Activated naive CD8-positive, alpha-beta T cell treated with anti-CD3 and anti-CD28 coated beads for 36 hours (primary cell): Measurements from ENCODE around the gene C11orf21. TPM values are rescaled to one million over a fixed set of nuclear protein-coding genes. Genes with fewer than 3 reads are reported as not detected.
A peak's percentile ranks its signal among the peaks of the same experiment; 100 is the strongest.
"Not testable (repeated sequence)": the region's sequence is repeated elsewhere in the genome, so short reads cannot be mapped to it uniquely, and the experiment has no call there.

ENCODE experiments used
- DNase-seq: peaks from one replicate; pipeline ENCODE4 v3.0.0; 2021
- H3K27ac Mint-ChIP-seq: one replicate; pipeline ENCODE4 v1.8.0; 2022; ENCODE audit warnings: mild to moderate bottlenecking, moderate library complexity, mixed read lengths
- H3K27me3 Mint-ChIP-seq: one replicate; pipeline ENCODE4 v1.8.0; 2022; ENCODE audit warnings: mild to moderate bottlenecking, mixed read lengths
- H3K36me3 Mint-ChIP-seq: one replicate; pipeline ENCODE4 v1.8.0; 2021; ENCODE audit warnings: mild to moderate bottlenecking, mixed read lengths
- H3K4me1 Mint-ChIP-seq: one replicate; pipeline ENCODE4 v1.8.0; 2021; ENCODE audit warnings: mixed read lengths
- H3K4me3 Mint-ChIP-seq: one replicate; pipeline ENCODE4 v1.8.0; 2022; ENCODE audit warnings: mild to moderate bottlenecking, moderate library complexity, mixed read lengths
- H3K9me3 Mint-ChIP-seq: one replicate; pipeline ENCODE4 v1.8.0; 2022; ENCODE audit warnings: mixed read lengths
- total RNA-seq, 2 experiments: library from RNA; stranded (reverse); gene quantifications; one replicate each; pipeline ENCODE4 v1.2.3, GENCODE V29; 2021

The C11orf21 gene
- total RNA-seq, result 1 to 10 TPM; 2.5 to 2.6 TPM

DNA sequence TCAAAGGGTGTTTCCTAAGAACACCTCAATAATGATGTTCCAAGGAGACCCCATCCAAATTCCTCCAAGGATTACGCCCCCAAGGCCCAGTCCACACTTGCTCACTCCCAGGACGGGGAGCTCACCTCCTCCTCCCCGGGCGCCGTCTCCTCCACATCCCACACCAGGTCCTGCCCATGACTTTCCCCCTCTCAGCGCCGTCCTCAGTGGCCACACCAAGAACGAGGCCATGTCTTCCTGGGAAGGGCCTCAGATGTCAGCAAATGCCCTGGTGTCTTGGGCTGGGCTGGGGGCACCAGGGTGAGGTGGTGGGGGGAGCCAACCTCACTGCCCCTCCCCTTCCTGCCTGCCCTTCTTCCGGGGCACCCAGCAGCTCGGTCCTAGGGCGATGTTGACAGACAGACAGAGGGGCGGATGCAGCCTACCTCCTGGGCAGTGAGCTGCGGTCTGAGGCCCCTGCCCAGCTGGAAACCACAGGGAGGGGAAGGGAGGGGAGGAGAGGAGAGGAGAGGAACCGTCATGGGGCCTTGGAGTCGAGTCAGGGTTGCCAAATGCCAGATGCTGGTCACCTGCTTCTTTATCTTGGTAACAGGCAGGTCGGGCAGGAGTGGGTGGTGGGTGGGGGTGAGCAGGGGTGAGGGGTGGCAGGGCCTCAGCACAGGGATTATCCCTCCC lies at the start of gene C11orf21, which contains the start of gene TSPAN32:
C11orf21 (minus strand) TSS at position 288 of the 675 bp plus-strand sequence; CDS start at position 178, 110 bp downstream.
TSPAN32 (plus strand) TSS at position 383 of the 675 bp plus-strand sequence; CDS start at position 520, 137 bp downstream.
- Mint-ChIP-seq H3K36me3 (no peaks in the 10 kb centered on the region), H3K27ac (peak within 1 kb of the TSS; percentile 91), H3K4me3 (peak within 1 kb of the TSS; percentile 86), H3K27me3 (no peaks in the 10 kb centered on the region), H3K9me3 (no peaks in the 10 kb centered on the region), H3K4me1 (peaks cover 54% of the 10 kb centered on the region)
- peak; percentile 67 for DNase-seq

DNA sequence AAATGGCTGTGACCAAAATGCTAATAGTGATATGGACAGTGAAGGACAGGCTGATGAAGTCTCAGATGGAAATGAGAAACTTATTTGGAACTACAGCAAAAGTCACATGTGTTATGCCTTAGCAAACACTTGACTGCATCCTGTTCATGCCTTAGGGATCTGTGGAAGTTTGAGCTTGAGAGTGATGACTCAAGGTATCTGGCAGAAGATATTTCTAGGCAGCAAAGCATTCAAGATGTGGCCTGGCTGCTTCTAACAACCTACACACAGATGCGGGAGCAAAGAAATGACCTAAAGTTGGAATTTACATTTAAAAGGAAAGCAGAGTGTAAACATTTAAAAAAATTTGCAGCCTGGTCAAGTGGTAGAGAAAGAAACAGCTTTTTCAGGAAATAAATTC lies 47.3 kb upstream of the C11orf21 start:
- no peak overlapping the region for H3K4me3 Mint-ChIP-seq

GRCh38 chr11:2347308-2347830 lies 45.7 kb upstream of the C11orf21 start:
- Mint-ChIP-seq H3K36me3 (peaks cover 1% of the 10 kb centered on the region), H3K9me3 (peaks cover 11% of the 10 kb centered on the region), H3K27me3 (no peaks in the 10 kb centered on the region), H3K4me1 (no peaks in the 10 kb centered on the region), H3K27ac (no peak overlapping the region), H3K4me3 (no peak overlapping the region)
- no peak for DNase-seq

More for the DNA sequence above, 47.3 kb upstream of the C11orf21 start:
- Mint-ChIP-seq H3K27me3 (no peaks in the 10 kb centered on the region), H3K27ac (no peak overlapping the region), H3K36me3 (peaks cover 1% of the 10 kb centered on the region), H3K9me3 (peaks cover 8% of the 10 kb centered on the region), H3K4me1 (no peaks in the 10 kb centered on the region)
- no peak for DNase-seq

GRCh38 chr11:2346586-2347307 lies 45.0 kb upstream of the C11orf21 start:
- no peak overlapping the region for H3K27ac Mint-ChIP-seq
- no peaks in the 10 kb centered on the region for H3K4me1 Mint-ChIP-seq
- peaks cover 12% of the 10 kb centered on the region for H3K9me3 Mint-ChIP-seq
- H3K36me3 Mint-ChIP-seq, result peaks cover 1% of the 10 kb centered on the region
- no peak for DNase-seq
- no peak overlapping the region for H3K4me3 Mint-ChIP-seq
- H3K27me3 Mint-ChIP-seq, result no peaks in the 10 kb centered on the region

- Mint-ChIP-seq H3K4me3 (no peak overlapping the region), H3K27ac (no peak overlapping the region), H3K27me3 (no peaks in the 10 kb centered on the region), H3K4me1 (no peaks in the 10 kb centered on the region), H3K36me3 (peaks cover 1% of the 10 kb centered on the region), H3K9me3 (peaks cover 12% of the 10 kb centered on the region)
- no peak for DNase-seq
Measured at GRCh38 chr11:2346014-2346413, 44.3 kb upstream of the C11orf21 start.

DNA sequence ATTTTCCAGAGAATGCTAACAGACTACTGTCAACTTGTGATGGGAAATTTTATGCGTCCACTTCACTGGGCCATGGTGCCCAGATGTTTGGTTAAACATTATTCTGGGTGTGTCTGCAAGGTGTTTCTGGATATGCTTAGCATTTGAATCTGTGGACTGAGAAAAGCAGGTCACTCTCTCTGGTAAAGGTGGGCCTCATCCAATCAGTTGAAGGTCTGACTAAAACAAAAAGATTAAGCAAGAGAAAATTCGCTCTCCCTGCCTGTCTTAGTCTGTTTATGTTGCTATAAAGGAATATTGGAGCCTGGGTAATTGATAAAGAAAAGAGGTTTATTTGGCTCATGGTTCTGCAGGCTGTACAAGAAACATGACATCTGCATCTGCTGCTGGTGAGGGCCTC lies 43.3 kb upstream of the C11orf21 start:
- no peaks in the 10 kb centered on the region for H3K4me1 Mint-ChIP-seq
- H3K27me3 Mint-ChIP-seq, result no peaks in the 10 kb centered on the region
- peaks cover 12% of the 10 kb centered on the region for H3K9me3 Mint-ChIP-seq
- no peak overlapping the region for H3K4me3 Mint-ChIP-seq
- peaks cover 1% of the 10 kb centered on the region for H3K36me3 Mint-ChIP-seq
- no peak for DNase-seq
- no peak overlapping the region for H3K27ac Mint-ChIP-seq

DNA sequence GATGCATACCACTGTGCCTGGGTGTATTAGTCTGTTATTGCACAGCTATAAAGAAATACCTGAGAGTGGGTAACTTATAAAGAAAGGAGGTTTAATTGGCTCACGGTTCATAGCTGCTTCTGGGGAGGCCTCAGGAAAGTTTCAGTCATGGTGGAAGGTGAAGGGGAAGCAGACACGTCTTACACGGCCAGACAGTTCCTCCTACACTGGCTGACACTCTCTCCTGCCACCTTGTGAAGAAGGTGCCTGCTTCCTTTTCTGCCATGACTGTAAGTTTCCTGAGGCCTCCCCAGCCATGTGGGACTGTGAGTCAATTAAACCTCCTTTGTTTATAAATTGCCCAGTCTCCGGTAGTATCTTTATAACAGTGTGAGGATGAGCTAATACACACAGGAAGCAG lies 41.8 kb upstream of the C11orf21 start:
- no peak for DNase-seq
- no peak overlapping the region for H3K4me3 Mint-ChIP-seq
- no peak overlapping the region for H3K27ac Mint-ChIP-seq
- no peaks in the 10 kb centered on the region for H3K4me1 Mint-ChIP-seq
- H3K36me3 Mint-ChIP-seq, result no peaks in the 10 kb centered on the region
- peaks cover 4% of the 10 kb centered on the region for H3K27me3 Mint-ChIP-seq
- H3K9me3 Mint-ChIP-seq, result peaks cover 5% of the 10 kb centered on the region

- Mint-ChIP-seq H3K27ac (no peak overlapping the region), H3K27me3 (peaks cover 8% of the 10 kb centered on the region), H3K4me3 (no peak overlapping the region), H3K9me3 (peaks cover 3% of the 10 kb centered on the region), H3K4me1 (no peaks in the 10 kb centered on the region), H3K36me3 (no peaks in the 10 kb centered on the region)
- DNase-seq, result no peak
Measured at GRCh38 chr11:2342981-2343380, 41.3 kb upstream of the C11orf21 start.

GRCh38 chr11:2342557-2342956 lies 40.8 kb upstream of the C11orf21 start:
- peaks cover 3% of the 10 kb centered on the region for H3K9me3 Mint-ChIP-seq
- H3K27ac Mint-ChIP-seq, result no peak overlapping the region
- H3K36me3 Mint-ChIP-seq, result no peaks in the 10 kb centered on the region
- H3K4me1 Mint-ChIP-seq, result no peaks in the 10 kb centered on the region
- H3K4me3 Mint-ChIP-seq, result no peak overlapping the region
- DNase-seq, result no peak
- peaks cover 12% of the 10 kb centered on the region for H3K27me3 Mint-ChIP-seq

- H3K4me1 Mint-ChIP-seq, H3K36me3 Mint-ChIP-seq, H3K27ac Mint-ChIP-seq, H3K9me3 Mint-ChIP-seq, H3K4me3 Mint-ChIP-seq, DNase-seq: not testable (repeated sequence)
- peaks cover 26% of the 10 kb centered on the region for H3K27me3 Mint-ChIP-seq
Measured at GRCh38 chr11:2338760-2339159, 37.0 kb upstream of the C11orf21 start.

DNA sequence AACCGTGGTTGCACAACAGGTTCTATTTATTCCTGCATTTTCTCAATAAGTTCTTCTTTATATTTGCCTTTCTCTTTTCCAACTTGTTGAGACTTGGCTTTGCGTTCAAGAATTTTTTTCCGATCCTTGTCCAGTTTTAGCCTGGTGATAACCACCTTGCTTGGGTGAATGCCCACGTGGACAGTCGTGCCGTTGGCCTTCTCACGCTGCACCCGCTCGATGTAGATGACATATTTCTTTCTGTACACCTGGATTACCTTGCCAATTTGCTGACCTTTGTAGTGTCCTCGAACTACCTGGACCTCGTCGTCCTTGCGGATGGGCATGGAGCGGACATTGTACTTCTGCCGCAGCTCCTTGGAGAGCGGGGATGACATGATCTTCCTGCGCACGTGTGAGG lies 33.6 kb upstream of the C11orf21 start:
- H3K36me3 Mint-ChIP-seq, H3K4me3 Mint-ChIP-seq, H3K4me1 Mint-ChIP-seq, DNase-seq, H3K27ac Mint-ChIP-seq, H3K9me3 Mint-ChIP-seq: not testable (repeated sequence)
- H3K27me3 Mint-ChIP-seq, result peaks cover 35% of the 10 kb centered on the region

GRCh38 chr11:2333486-2334205 lies 31.9 kb upstream of the C11orf21 start:
- not testable (repeated sequence) for DNase-seq, H3K27ac Mint-ChIP-seq, H3K9me3 Mint-ChIP-seq, H3K36me3 Mint-ChIP-seq, H3K4me1 Mint-ChIP-seq, H3K4me3 Mint-ChIP-seq
- peaks cover 34% of the 10 kb centered on the region for H3K27me3 Mint-ChIP-seq

DNA sequence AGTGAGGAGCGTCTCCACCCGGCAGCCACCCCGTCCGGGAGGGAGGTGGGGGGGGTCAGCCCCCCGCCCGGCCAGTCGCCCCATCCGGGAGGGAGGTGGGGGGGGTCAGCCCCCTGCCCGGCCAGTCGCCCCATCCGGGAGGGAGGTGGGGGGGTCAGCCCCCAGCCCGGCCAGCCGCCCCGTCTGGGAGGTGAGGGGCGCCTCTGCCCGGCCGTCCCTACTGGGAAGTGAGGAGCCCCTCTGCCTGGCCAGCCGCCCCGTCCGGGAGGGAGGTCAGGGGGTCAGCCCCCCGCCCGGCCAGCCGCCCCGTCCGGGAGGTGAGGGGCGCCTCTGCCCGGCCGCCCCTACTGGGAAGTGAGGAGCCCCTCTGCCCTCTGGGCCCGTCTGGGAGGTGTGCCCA lies 30.9 kb upstream of the C11orf21 start:
- not testable (repeated sequence) for H3K4me1 Mint-ChIP-seq, H3K27ac Mint-ChIP-seq, H3K9me3 Mint-ChIP-seq, H3K4me3 Mint-ChIP-seq, DNase-seq, H3K36me3 Mint-ChIP-seq
- H3K27me3 Mint-ChIP-seq, result peaks cover 26% of the 10 kb centered on the region

- Mint-ChIP-seq H3K27ac (no peak overlapping the region), H3K27me3 (peaks cover 18% of the 10 kb centered on the region), H3K4me1 (no peaks in the 10 kb centered on the region), H3K4me3 (no peak overlapping the region), H3K36me3 (no peaks in the 10 kb centered on the region), H3K9me3 (no peaks in the 10 kb centered on the region)
- no peak for DNase-seq
Measured at GRCh38 chr11:2331404-2331803, 29.7 kb upstream of the C11orf21 start.

DNA sequence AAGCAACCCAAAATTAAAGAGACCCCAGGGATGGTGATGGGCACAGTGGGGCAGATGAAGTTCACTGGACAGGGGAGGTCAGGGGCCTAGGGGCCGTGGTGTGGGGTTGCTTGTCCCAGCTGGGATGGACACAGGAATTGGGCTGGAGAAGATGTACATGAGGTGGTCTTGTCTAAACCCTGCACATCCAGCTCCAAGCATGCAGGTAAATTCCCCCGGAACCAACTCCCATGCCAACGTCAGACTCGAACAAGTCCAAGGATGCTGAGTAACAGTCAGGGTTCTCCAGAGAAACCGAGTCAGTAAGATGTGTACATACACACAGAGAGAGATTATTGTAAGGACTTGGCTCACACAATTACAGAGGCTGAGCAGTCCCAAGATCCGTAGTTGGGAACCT lies 29.0 kb upstream of the C11orf21 start:
- Mint-ChIP-seq H3K27ac (no peak overlapping the region), H3K9me3 (no peaks in the 10 kb centered on the region), H3K27me3 (peaks cover 18% of the 10 kb centered on the region), H3K36me3 (no peaks in the 10 kb centered on the region), H3K4me3 (no peak overlapping the region), H3K4me1 (no peaks in the 10 kb centered on the region)
- no peak for DNase-seq
